GM19351 (cell line): ENCODE data around the gene PAXIP1.

Experiments used
- ATAC-seq: cut with Tn5 transposase; IDR thresholded peaks from one replicate; pipeline ENCODE4 v1.9.1; 2021; ENCODE audit warnings: mild to moderate bottlenecking, moderate library complexity; ENCODE audit not compliant: unreplicated experiment

The PAXIP1 gene

GRCh38 chr7:154896076-154896475 lies 106.8 kb downstream of the PAXIP1 start:
- no peak for ATAC-seq
